HEK293T (cell line): ENCODE results near the gene HTT-AS.

Source experiments
- CTCF ChIA-PET: fragments of 350-600 bp; formaldehyde crosslinking; extraction: SDS; loops from one replicate; lab custom pipeline; 2021; ENCODE audit warnings: antibody characterized with exemption, inconsistent platforms; lab: Yijun Ruan, JAX
- POLR2A ChIA-PET: fragments of 350-600 bp; formaldehyde crosslinking; extraction: SDS; loops from one replicate; lab custom pipeline; 2020; ENCODE audit warnings: antibody characterized with exemption, inconsistent platforms; lab: Yijun Ruan, JAX
- DNase-seq: peaks from one replicate; pipeline ENCODE4 v3.0.0; 2012; ENCODE audit warnings: mixed read lengths; ENCODE audit errors: extremely low spot score
- ARNT ChIP-seq: fragments of 450-650 bp; IDR thresholded peaks from 2 replicates; pipeline ENCODE4 v1.6.1; 2017; ENCODE audit warnings: mild to moderate bottlenecking
- BHLHE40 ChIP-seq: fragments of 450-650 bp; IDR thresholded peaks from 2 replicates; pipeline ENCODE4 v1.6.1; 2016; ENCODE audit warnings: mild to moderate bottlenecking, moderate library complexity, borderline replicate concordance
- CTBP1 ChIP-seq: fragments of 450-650 bp; IDR thresholded peaks from 2 replicates; pipeline ENCODE4 v1.6.1; 2016; ENCODE audit warnings: borderline replicate concordance
- ELF4 ChIP-seq: fragments of 450-650 bp; IDR thresholded peaks from 2 replicates; pipeline ENCODE4 v1.6.1; 2017; ENCODE audit warnings: antibody characterized with exemption
- FOXA1 ChIP-seq: fragments of 450-650 bp; IDR thresholded peaks from 2 replicates; pipeline ENCODE4 v1.6.1; 2016; ENCODE audit warnings: mild to moderate bottlenecking
- FOXK2 ChIP-seq: fragments of 450-650 bp; IDR thresholded peaks from 2 replicates; pipeline ENCODE4 v1.6.1; 2016; ENCODE audit warnings: mild to moderate bottlenecking
- FOXM1 ChIP-seq: fragments of 450-650 bp; IDR thresholded peaks from 2 replicates; pipeline ENCODE4 v1.6.1; 2017; ENCODE audit warnings: mild to moderate bottlenecking, borderline replicate concordance
- HDGF ChIP-seq: fragments of 450-650 bp; IDR thresholded peaks from 2 replicates; pipeline ENCODE4 v1.6.1; 2017; ENCODE audit warnings: antibody characterized with exemption, borderline replicate concordance
- L3MBTL2 ChIP-seq: fragments of 450-650 bp; conservative IDR thresholded peaks from 2 replicates; pipeline ENCODE4 v1.6.1; 2016; ENCODE audit warnings: mild to moderate bottlenecking
- LEF1 ChIP-seq: fragments of 450-650 bp; IDR thresholded peaks from 2 replicates; pipeline ENCODE4 v1.6.1; 2017; ENCODE audit warnings: mild to moderate bottlenecking, borderline replicate concordance
- NFRKB ChIP-seq: fragments of 450-650 bp; IDR thresholded peaks from 2 replicates; pipeline ENCODE4 v1.6.1; 2016; ENCODE audit warnings: mild to moderate bottlenecking, moderate library complexity
- SP1 ChIP-seq: fragments of 450-650 bp; IDR thresholded peaks from 2 replicates; pipeline ENCODE4 v1.6.1; 2017
- SUZ12 ChIP-seq: fragments of 450-650 bp; IDR thresholded peaks from 2 replicates; pipeline ENCODE4 v1.6.1; 2016; ENCODE audit warnings: mild to moderate bottlenecking
- TARDBP ChIP-seq: fragments of 450-650 bp; IDR thresholded peaks from 2 replicates; pipeline ENCODE4 v1.6.1; 2016
- ZNF384 ChIP-seq: fragments of 450-650 bp; IDR thresholded peaks from 2 replicates; pipeline ENCODE4 v1.6.1; 2016
- TF ChIP-seq, protein P1 (sequence below): fragments of 450-650 bp; IDR thresholded peaks from 2 replicates; pipeline ENCODE4 v1.6.1; 2016

Gene HTT-AS

DNA sequence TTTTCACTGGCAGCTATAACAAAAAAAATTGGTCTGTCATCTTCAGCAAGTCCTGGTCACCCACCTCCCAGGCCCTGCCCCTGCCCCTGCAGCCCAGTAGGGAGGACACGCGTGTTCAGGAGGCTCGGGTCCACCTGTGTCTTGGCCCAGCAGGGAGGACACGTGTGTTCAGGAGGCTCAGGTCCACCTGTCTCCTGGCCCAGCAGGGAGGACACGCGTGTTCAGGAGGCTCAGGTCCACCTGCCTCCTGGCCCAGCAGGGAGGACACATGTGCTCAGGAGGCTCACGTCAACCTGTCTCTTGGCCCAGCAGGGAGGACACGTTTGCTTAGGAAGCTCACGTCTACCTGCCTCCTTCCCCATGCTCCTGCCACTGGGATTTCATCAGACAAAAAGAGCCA lies 44.9 kb downstream of the HTT-AS start:
- ChIA-PET POLR2A (no interaction called here), CTCF (no interaction called here)
- TF ChIP-seq FOXA1, result no peak
- TF ChIP-seq FOXK2, result no peak
- TF ChIP-seq CTBP1, result no peak
- no peak for TF ChIP-seq ARNT
- no peak for TF ChIP-seq FOXM1
- TF ChIP-seq HDGF, result no peak
- TF ChIP-seq BHLHE40, result no peak
- TF ChIP-seq LEF1, result no peak
- TF ChIP-seq TARDBP, result no peak
- no peak for TF ChIP-seq ZNF384
- TF ChIP-seq SUZ12, result no peak
- TF ChIP-seq, protein P1, sequence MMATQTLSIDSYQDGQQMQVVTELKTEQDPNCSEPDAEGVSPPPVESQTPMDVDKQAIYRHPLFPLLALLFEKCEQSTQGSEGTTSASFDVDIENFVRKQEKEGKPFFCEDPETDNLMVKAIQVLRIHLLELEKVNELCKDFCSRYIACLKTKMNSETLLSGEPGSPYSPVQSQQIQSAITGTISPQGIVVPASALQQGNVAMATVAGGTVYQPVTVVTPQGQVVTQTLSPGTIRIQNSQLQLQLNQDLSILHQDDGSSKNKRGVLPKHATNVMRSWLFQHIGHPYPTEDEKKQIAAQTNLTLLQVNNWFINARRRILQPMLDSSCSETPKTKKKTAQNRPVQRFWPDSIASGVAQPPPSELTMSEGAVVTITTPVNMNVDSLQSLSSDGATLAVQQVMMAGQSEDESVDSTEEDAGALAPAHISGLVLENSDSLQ, result no peak
- TF ChIP-seq L3MBTL2, result no peak
- TF ChIP-seq ELF4, result no peak
- TF ChIP-seq SP1, result no peak
- no peak for TF ChIP-seq NFRKB
- DNase-seq, result no peak

GRCh38 chr4:3026540-3026939 lies 47.8 kb downstream of the HTT-AS start:
- ChIA-PET POLR2A (no interaction called here), CTCF (no interaction called here)
- TF ChIP-seq SUZ12 (no peak), CTBP1 (no peak), FOXA1 (no peak), LEF1 (no peak), FOXM1 (no peak), ARNT (no peak), HDGF (no peak), ELF4 (no peak), L3MBTL2 (no peak), FOXK2 (no peak)
- TF ChIP-seq, protein P1, result no peak
- DNase-seq, result no peak

- TF ChIP-seq ARNT (no peak), LEF1 (no peak), SP1 (no peak), ZNF384 (no peak), L3MBTL2 (no peak), FOXA1 (no peak), FOXM1 (no peak), SUZ12 (no peak), TARDBP (no peak), HDGF (no peak), NFRKB (no peak), FOXK2 (no peak)
Observed at GRCh38 chr4:3025881-3026280, 48.5 kb downstream of the HTT-AS start.

DNA sequence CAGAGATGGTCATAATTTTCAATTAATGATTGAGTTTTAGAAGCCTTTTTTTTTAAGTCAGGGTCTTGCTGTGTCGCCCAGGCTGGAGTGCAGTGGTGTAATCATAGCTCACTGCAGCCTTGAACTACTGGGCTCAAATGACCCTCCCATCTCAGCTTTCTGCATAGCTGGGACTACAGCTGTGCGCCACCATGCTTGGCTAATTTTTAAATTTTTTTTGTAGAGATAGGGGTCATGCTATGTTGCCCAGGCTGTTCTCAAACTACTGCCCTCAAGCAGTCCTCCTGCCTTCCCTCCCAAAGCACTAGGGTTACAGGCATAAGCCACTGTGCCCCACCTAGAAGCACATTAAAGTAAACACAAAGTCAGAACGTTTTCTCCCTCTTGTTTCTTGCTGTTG lies 51.7 kb downstream of the HTT-AS start:
- no peak for DNase-seq
- TF ChIP-seq ELF4 (no peak), ZNF384 (no peak), FOXM1 (no peak), LEF1 (no peak), SUZ12 (no peak), ARNT (no peak), FOXK2 (no peak), FOXA1 (no peak), TARDBP (no peak), L3MBTL2 (no peak), HDGF (no peak), BHLHE40 (no peak), SP1 (no peak), NFRKB (no peak)
- TF ChIP-seq, protein P1, result no peak
- POLR2A ChIA-PET, result no interaction called here
- CTCF ChIA-PET, result no interaction called here

More at GRCh38 chr4:3025881-3026280, 48.5 kb downstream of the HTT-AS start:
- ChIA-PET CTCF (no interaction called here), POLR2A (no interaction called here)
- no peak for DNase-seq

DNA sequence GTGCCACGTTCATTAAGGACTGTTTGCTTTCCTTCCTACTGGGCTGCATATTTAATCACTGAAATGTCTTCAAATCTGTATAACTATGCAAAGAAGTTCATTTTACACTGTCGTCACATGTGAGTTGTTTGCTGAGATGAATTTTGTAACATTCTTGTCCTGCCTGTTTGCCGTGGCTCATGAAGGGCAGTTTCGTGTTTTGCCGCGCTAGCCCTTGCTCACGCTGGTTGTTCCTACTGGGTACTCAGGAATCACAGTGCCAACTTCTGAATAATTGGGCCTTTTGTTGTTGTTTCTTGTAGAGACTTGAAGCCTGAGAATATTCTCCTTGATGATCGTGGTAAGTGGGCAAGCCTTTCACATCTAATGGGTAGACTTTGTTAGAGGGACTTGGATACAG lies 52.2 kb downstream of the HTT-AS start:
- TF ChIP-seq FOXA1 (no peak), ZNF384 (no peak), LEF1 (no peak), SUZ12 (no peak), FOXM1 (no peak)
- CTCF ChIA-PET, result no interaction called here
- DNase-seq, result no peak
- POLR2A ChIA-PET, result no interaction called here

DNA sequence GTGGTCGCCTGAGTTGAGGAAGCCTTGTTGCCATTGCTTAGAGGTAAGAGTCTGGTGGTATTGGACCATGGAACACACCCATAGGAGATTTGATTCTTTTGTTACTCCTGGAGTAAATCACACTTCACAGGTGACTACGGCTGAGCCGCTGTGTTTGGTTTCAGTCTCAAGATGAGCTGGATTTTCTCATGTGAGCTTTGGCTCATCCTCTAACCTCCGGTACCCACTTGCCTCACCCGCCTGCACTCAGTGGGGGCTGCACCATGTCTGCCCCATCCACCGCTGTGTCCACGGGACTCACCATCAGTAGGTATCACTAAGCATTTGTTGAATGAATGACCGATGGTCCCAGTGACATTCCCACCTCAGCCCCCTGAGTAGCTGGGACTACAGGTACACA lies 52.7 kb downstream of the HTT-AS start:
- ChIA-PET POLR2A (interaction anchor here (1.0 kb wide), 1 partner anchor 58 kb away, joined by 3 read pairs; the partner anchor contains the start of genes GRK4 and NOP14), CTCF (no interaction called here)
- TF ChIP-seq ZNF384, result no peak
- TF ChIP-seq FOXM1, result no peak
- TF ChIP-seq ELF4, result no peak
- no peak for TF ChIP-seq HDGF
- no peak for DNase-seq
